Naive thymus-derived CD4-positive, alpha-beta T cell (primary cell): Measurements from ENCODE around the gene CNNM3. TPM values are rescaled to one million over a fixed set of nuclear protein-coding genes. Genes with fewer than 3 reads are reported as not detected.
A peak's percentile ranks its signal among the peaks of the same experiment; 100 is the strongest.

ENCODE experiments used
- ATAC-seq: fragments of 150-1000 bp; cut with Tn5 transposase; 2 replicates; pipeline ENCODE4 v1.10.0; 2021; ENCODE audit warnings: mild to moderate bottlenecking, moderate library complexity
- CTCF ChIA-PET: fragments of 350-600 bp; sonication (Branson Sonifier 250); formaldehyde crosslinking; loops from one replicate; lab custom pipeline; 2021; ENCODE audit warnings: antibody characterized with exemption; lab: Charles Lee
- POLR2A ChIA-PET: fragments of 350-600 bp; sonication (Branson Sonifier 250); formaldehyde crosslinking; loops from one replicate; lab custom pipeline; 2021; ENCODE audit warnings: antibody characterized with exemption, inconsistent platforms; lab: Charles Lee
- DNase-seq, 9 donors: peaks; one replicate each; pipeline versions ENCODE4 v3.0.0 to v3.0.0-alpha.2; 2020 to 2022; ENCODE audit warnings: mixed read lengths in 1 of 9
- H3K27ac ChIP-seq: one replicate; pipeline ENCODE4 v1.7.0; 2013; ENCODE audit warnings: mild to moderate bottlenecking, low read depth, low read length, moderate library complexity
- H3K27me3 ChIP-seq, 2 donors: one replicate each; pipeline ENCODE4 v1.7.0; 2013; ENCODE audit warnings: low read length in 2 of 2, mild to moderate bottlenecking in 2 of 2, moderate library complexity in 2 of 2; ENCODE audit not compliant: control insufficient read depth in 2 of 2, insufficient read depth in 2 of 2
- H3K36me3 ChIP-seq, 3 experiments: 1 replicate in 2 of 3; 2 replicates in 1 of 3; pipeline ENCODE4 v1.7.0; 2013; ENCODE audit warnings: low read length in 3 of 3, mild to moderate bottlenecking in 3 of 3, moderate library complexity in 1 of 3; ENCODE audit not compliant: insufficient read depth in 3 of 3, control insufficient read depth in 2 of 3
- H3K4me1 ChIP-seq, 2 donors: one replicate each; pipeline ENCODE4 v1.7.0; 2013; ENCODE audit warnings: low read length in 2 of 2, mild to moderate bottlenecking in 2 of 2, moderate library complexity in 1 of 2; ENCODE audit not compliant: control insufficient read depth in 2 of 2, insufficient read depth in 2 of 2
- H3K4me3 ChIP-seq: 2 replicates; pipeline ENCODE4 v1.7.0; 2013; ENCODE audit warnings: mild to moderate bottlenecking, low read length
- H3K9me3 ChIP-seq, 3 experiments: 1 replicate in 2 of 3; 2 replicates in 1 of 3; pipeline ENCODE4 v1.7.0; 2013; ENCODE audit warnings: low read length in 3 of 3; ENCODE audit not compliant: control insufficient read depth in 2 of 3
- H3K27ac Mint-ChIP-seq, 9 donors: one replicate each; pipeline ENCODE4 v1.8.0; 2020 to 2022; ENCODE audit warnings: mixed read lengths in 9 of 9, mild to moderate bottlenecking in 8 of 9, moderate library complexity in 5 of 9, inconsistent platforms in 2 of 9
- H3K27me3 Mint-ChIP-seq, 5 donors: one replicate each; pipeline ENCODE4 v1.8.0; 2021 to 2022; ENCODE audit warnings: mixed read lengths in 5 of 5, mild to moderate bottlenecking in 1 of 5
- H3K36me3 Mint-ChIP-seq, 5 donors: one replicate each; pipeline ENCODE4 v1.8.0; 2020 to 2022; ENCODE audit warnings: mixed read lengths in 5 of 5, mild to moderate bottlenecking in 3 of 5, inconsistent platforms in 1 of 5
- H3K4me1 Mint-ChIP-seq, 7 donors: one replicate each; pipeline ENCODE4 v1.8.0; 2020 to 2022; ENCODE audit warnings: mixed read lengths in 7 of 7, mild to moderate bottlenecking in 3 of 7, inconsistent platforms in 1 of 7
- H3K4me3 Mint-ChIP-seq, 10 donors: one replicate each; pipeline ENCODE4 v1.8.0; 2020 to 2022; ENCODE audit warnings: mild to moderate bottlenecking in 10 of 10, mixed read lengths in 10 of 10, moderate library complexity in 6 of 10, inconsistent platforms in 2 of 10
- H3K9me3 Mint-ChIP-seq, 11 donors: one replicate each; pipeline ENCODE4 v1.8.0; 2020 to 2022; ENCODE audit warnings: mixed read lengths in 11 of 11, mild to moderate bottlenecking in 4 of 11, inconsistent platforms in 1 of 11, moderate library complexity in 1 of 11
- intact Hi-C, 2 donors: fragments of 100-400 bp; cut with micrococcal nuclease; formaldehyde crosslinking; loops; one replicate each; pipeline ENCODE4 v1.15.1; 2023
- polyA plus RNA-seq, 2 donors: library from polyadenylated mRNA; unstranded; fragments of 300-500 nt; fragmentation: Illumina TruSeq; gene quantifications; one replicate each; pipeline ENCODE4 v1.2.3, GENCODE V29; 2021
- total RNA-seq, 6 experiments: library from RNA in 5 of 6; stranded (reverse) in 5 of 6; gene quantifications; 1 replicate in 5 of 6; 2 replicates in 1 of 6; pipeline ENCODE4 v1.2.3 and lab custom pipeline; 2021 to 2026

CNNM3 gene
- total and polyA plus RNA-seq, 7 experiments from 2014 or later = 4.0 to 51.5 (median 37.7) TPM

GRCh38 chr2:96808176-96808837 is 7.8 kb upstream of the CNNM3 start:
- no peaks in the 10 kb centered on the region for H3K27me3 Mint-ChIP-seq

DNA sequence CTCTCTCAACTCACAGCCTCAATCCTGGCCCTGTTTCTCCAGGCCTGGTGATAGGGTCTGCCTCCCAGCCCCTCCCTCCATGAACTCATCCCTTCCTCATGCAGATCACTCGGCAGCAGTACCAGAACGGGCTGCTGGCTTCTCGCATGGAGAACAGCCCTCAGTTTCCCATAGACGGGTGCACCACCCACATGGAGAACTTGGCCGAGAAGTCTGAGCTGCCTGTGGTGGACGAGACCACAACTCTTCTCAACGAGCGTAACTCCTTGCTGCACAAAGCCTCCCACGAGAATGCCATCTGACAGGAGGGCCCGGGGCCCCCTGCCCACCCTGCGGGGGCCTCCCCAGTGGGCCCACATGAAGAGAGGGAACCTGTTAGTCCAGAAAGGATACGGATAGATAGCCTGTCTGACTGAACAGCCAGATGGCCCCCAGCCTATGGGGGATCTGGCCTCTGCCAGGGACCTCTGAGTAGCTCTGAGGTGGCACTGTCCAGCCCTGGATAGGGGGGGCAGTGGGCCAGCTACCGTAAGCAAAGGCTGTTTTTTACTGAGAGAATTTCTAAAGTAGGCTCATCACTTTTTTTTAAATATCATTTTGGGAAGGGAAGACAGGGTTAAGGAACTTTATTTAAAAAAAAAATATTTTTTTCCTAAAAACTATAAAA is 6.7 kb upstream of the CNNM3 start:
- H3K4me1 Mint-ChIP-seq = peaks cover 15 to 40% (median 28%) of the 10 kb centered on the region in 7 donors
- CTCF ChIA-PET = no interaction called here

More at GRCh38 chr2:96808176-96808837, 7.8 kb upstream of the CNNM3 start:
- DNase-seq (no peak), ATAC-seq (no peak)
- peaks cover 13 to 21% of the 10 kb centered on the region in 2 donors for H3K4me1 ChIP-seq
- CTCF ChIA-PET = interaction anchor here (0.6 kb wide), 1 partner anchor 147 kb away, joined by 3 read pairs; no protein-coding TSS in a partner anchor
- H3K27ac Mint-ChIP-seq = peak overlapping the region in 8 of 9 donors; percentile 61 to 98 (median 78)
- no peak overlapping the region for H3K27ac ChIP-seq
- POLR2A ChIA-PET = interaction anchor here (1.2 to 2.6 kb wide), 2 partner anchors 31 to 267 kb away, joined by 3 to 11 read pairs; no protein-coding TSS in a partner anchor
- H3K36me3 Mint-ChIP-seq = peaks cover 0 to 15% (median 4%) of the 10 kb centered on the region in 5 donors
- intact Hi-C loops = loop anchor here in 1 of 2 donors (10.0 kb wide), 1 partner anchor 204 kb away; no protein-coding TSS in a partner anchor
- H3K4me3 Mint-ChIP-seq = peak overlapping the region in 2 of 10 donors; percentile 39 to 52
- H3K4me3 ChIP-seq = no peak overlapping the region
- peaks cover 0 to 9% (median 0%) of the 10 kb centered on the region in 3 experiments for H3K36me3 ChIP-seq
- peaks cover 15 to 40% (median 28%) of the 10 kb centered on the region in 7 donors for H3K4me1 Mint-ChIP-seq
- no peaks in the 10 kb centered on the region for H3K27me3 ChIP-seq
- peaks cover 0 to 6% (median 0%) of the 10 kb centered on the region in 11 donors for H3K9me3 Mint-ChIP-seq
- no peaks in the 10 kb centered on the region for H3K9me3 ChIP-seq

DNA sequence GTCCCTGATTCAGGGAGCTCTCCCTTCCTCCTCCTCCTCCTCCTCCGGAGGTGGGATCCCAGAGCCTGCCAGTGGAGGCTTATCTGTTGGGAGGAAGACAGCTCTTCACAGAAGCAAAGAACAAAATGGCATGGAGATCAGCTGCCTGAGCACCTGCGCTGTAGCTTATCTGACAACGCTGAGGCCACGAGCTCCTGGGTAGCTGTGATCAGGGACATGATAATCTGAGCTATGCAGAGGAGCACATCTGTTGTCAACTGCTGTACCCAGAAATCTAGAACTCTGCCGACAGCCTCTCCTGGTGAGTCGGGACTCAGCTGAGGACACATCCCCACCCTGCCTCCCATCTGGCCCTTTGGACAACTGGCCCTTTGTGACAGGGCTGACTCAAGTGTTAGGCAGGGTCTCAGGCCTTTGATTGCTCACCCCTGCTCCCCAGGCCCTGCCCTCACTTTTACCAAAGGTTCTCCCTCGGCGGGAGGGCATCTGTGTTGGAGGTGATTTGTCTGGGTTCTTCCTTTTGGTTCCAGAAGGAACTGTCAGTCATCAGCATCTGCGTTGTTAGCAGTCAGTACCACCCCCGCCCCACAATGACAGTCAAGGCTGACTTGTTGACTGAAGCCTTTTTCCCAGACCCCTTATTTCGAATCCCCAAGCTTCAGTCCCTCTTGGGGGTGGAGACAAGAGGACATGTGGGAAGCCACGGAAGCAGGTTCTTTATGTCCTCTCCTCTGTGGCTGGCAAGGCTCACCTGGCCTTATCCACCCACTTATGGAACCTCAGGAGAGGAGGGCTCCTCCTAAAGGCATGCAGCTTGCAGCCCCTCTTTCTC is 5.9 kb upstream of the CNNM3 start:
- no peak for DNase-seq
- H3K4me1 Mint-ChIP-seq = peaks cover 19 to 44% (median 32%) of the 10 kb centered on the region in 7 donors

More for the DNA sequence above, 6.7 kb upstream of the CNNM3 start:
- no peaks in the 10 kb centered on the region for H3K9me3 ChIP-seq
- Mint-ChIP-seq H3K27ac (peak overlapping the region in 6 of 9 donors; percentile 18 to 98 (median 78)), H3K4me3 (peak overlapping the region in 1 of 10 donors; percentile 10), H3K9me3 (peaks cover 0 to 6% (median 0%) of the 10 kb centered on the region in 11 donors), H3K36me3 (peaks cover 0 to 15% (median 4%) of the 10 kb centered on the region in 5 donors), H3K27me3 (no peaks in the 10 kb centered on the region)
- no peak for DNase-seq
- POLR2A ChIA-PET = interaction anchor here (0.9 to 1.0 kb wide), 2 partner anchors 49 to 116 kb away, joined by 3 to 5 read pairs; partner anchors contain the start of gene ANKRD39
- H3K27me3 ChIP-seq = no peaks in the 10 kb centered on the region
- ATAC-seq = no peak
- peaks cover 13 to 21% of the 10 kb centered on the region in 2 donors for H3K4me1 ChIP-seq
- peaks cover 0 to 9% (median 0%) of the 10 kb centered on the region in 3 experiments for H3K36me3 ChIP-seq
- H3K27ac ChIP-seq = no peak overlapping the region
- intact Hi-C loops = loop anchor here in 1 of 2 donors (10.0 kb wide), 1 partner anchor 205 kb away; no protein-coding TSS in a partner anchor
- H3K4me3 ChIP-seq = no peak overlapping the region

DNA sequence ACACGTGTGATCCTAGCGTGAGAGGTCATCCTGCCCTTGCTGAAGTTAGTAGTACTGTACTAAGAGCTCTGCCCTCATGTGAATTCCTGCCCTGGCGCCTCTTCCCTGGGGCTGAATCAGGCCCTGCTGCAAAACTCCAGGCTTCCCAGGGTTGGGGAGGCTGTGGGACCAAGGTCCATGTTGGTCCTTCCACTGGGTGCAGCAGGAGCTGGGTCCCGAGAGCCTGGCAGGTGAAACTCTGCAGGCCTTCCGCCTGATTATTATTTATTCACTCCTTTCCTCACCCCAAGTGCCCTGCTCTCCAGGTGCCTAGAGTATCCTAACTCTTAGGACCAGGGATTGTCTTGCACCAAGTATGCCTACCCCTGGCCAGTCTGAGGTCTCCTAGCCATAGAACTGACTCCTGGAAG is 5.3 kb upstream of the CNNM3 start:
- Histone ChIP-seq H3K27ac (no peak overlapping the region), H3K4me3 (no peak overlapping the region), H3K36me3 (peaks cover 0 to 9% (median 0%) of the 10 kb centered on the region in 3 experiments), H3K27me3 (no peaks in the 10 kb centered on the region), H3K9me3 (no peaks in the 10 kb centered on the region), H3K4me1 (peaks cover 13 to 21% of the 10 kb centered on the region in 2 donors)
- intact Hi-C loops = no loop called here
- no peak for ATAC-seq
- peaks cover 0 to 6% (median 0%) of the 10 kb centered on the region in 11 donors for H3K9me3 Mint-ChIP-seq
- peak overlapping the region in 6 of 9 donors; percentile 13 to 81 (median 58) for H3K27ac Mint-ChIP-seq
- DNase-seq = no peak
- ChIA-PET POLR2A (no interaction called here), CTCF (interaction anchor here (0.6 kb wide), 1 partner anchor 323 kb away, joined by 3 read pairs; no protein-coding TSS in a partner anchor)
- H3K4me1 Mint-ChIP-seq = peaks cover 23 to 48% (median 36%) of the 10 kb centered on the region in 7 donors
- H3K4me3 Mint-ChIP-seq = no peak overlapping the region
- H3K27me3 Mint-ChIP-seq = no peaks in the 10 kb centered on the region
- peaks cover 0 to 15% (median 4%) of the 10 kb centered on the region in 5 donors for H3K36me3 Mint-ChIP-seq

More for the DNA sequence above, 5.9 kb upstream of the CNNM3 start:
- Mint-ChIP-seq H3K36me3 (peaks cover 0 to 15% (median 4%) of the 10 kb centered on the region in 5 donors), H3K27me3 (no peaks in the 10 kb centered on the region), H3K9me3 (peaks cover 0 to 6% (median 0%) of the 10 kb centered on the region in 11 donors), H3K4me3 (no peak overlapping the region), H3K27ac (peak overlapping the region in 6 of 9 donors; percentile 31 to 81 (median 69))
- Histone ChIP-seq H3K4me3 (no peak overlapping the region), H3K9me3 (no peaks in the 10 kb centered on the region), H3K36me3 (peaks cover 0 to 9% (median 0%) of the 10 kb centered on the region in 3 experiments), H3K27me3 (no peaks in the 10 kb centered on the region), H3K27ac (no peak overlapping the region), H3K4me1 (peaks cover 13 to 21% of the 10 kb centered on the region in 2 donors)
- intact Hi-C loops = loop anchor here in 1 of 2 donors (10.0 kb wide), 1 partner anchor 205 kb away; no protein-coding TSS in a partner anchor
- no peak for ATAC-seq
- ChIA-PET CTCF (interaction anchor here (0.6 kb wide), 1 partner anchor 324 kb away, joined by 3 read pairs; no protein-coding TSS in a partner anchor), POLR2A (interaction anchor here (0.9 to 1.0 kb wide), 2 partner anchors 48 to 115 kb away, joined by 3 to 5 read pairs; partner anchors contain the start of gene ANKRD39)

DNA sequence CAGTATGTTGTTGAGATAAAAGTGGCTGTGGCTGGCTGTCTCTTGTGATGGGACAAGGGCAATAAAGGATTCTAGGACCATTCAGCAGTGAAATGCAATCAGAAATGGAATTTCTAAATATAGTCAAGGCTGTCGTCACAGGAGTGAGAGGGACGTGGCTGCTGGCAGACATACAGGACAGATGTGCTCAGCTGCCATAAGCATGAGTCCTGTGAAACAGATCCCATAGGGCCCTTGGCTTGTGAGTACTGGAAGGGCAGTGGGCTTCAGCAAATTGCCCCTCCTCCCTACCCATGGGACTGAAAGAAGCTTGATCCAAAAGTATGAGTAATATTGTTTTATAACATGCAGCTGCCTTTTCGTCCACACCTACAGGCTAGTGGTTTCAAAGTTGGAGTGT is 4.2 kb upstream of the CNNM3 start:
- Mint-ChIP-seq H3K36me3 (peaks cover 0 to 9% (median 0%) of the 10 kb centered on the region in 5 donors), H3K27me3 (no peaks in the 10 kb centered on the region), H3K9me3 (peaks cover 0 to 3% (median 0%) of the 10 kb centered on the region in 11 donors), H3K4me3 (no peak overlapping the region), H3K4me1 (peaks cover 15 to 38% (median 27%) of the 10 kb centered on the region in 7 donors), H3K27ac (peak overlapping the region in 2 of 9 donors; percentile 56 to 82)
- H3K27me3 ChIP-seq = no peaks in the 10 kb centered on the region
- DNase-seq (no peak), ATAC-seq (no peak)
- ChIA-PET POLR2A (interaction anchor here (0.7 kb wide), 1 partner anchor 699 kb away, joined by 3 read pairs; no protein-coding TSS in a partner anchor), CTCF (no interaction called here)
- no peak overlapping the region for H3K4me3 ChIP-seq
- H3K9me3 ChIP-seq = no peaks in the 10 kb centered on the region
- intact Hi-C loops = no loop called here
- H3K36me3 ChIP-seq = peaks cover 0 to 9% (median 0%) of the 10 kb centered on the region in 3 experiments
- no peak overlapping the region for H3K27ac ChIP-seq
- peaks cover 4 to 13% of the 10 kb centered on the region in 2 donors for H3K4me1 ChIP-seq
